22Rv1 (cell line): ENCODE results near the gene SYTL4.

Experiments
- ZFX ChIP-seq: fragments of 450-650 bp; IDR thresholded peaks from 2 replicates; pipeline ENCODE4 v1.6.1; 2017; ENCODE audit warnings: antibody characterized with exemption, borderline replicate concordance
- TF ChIP-seq, protein P1 (sequence below): fragments of 450-650 bp; IDR thresholded peaks from 2 replicates; pipeline ENCODE4 v1.5.1; 2017; ENCODE audit warnings: mild to moderate bottlenecking

DNA sequence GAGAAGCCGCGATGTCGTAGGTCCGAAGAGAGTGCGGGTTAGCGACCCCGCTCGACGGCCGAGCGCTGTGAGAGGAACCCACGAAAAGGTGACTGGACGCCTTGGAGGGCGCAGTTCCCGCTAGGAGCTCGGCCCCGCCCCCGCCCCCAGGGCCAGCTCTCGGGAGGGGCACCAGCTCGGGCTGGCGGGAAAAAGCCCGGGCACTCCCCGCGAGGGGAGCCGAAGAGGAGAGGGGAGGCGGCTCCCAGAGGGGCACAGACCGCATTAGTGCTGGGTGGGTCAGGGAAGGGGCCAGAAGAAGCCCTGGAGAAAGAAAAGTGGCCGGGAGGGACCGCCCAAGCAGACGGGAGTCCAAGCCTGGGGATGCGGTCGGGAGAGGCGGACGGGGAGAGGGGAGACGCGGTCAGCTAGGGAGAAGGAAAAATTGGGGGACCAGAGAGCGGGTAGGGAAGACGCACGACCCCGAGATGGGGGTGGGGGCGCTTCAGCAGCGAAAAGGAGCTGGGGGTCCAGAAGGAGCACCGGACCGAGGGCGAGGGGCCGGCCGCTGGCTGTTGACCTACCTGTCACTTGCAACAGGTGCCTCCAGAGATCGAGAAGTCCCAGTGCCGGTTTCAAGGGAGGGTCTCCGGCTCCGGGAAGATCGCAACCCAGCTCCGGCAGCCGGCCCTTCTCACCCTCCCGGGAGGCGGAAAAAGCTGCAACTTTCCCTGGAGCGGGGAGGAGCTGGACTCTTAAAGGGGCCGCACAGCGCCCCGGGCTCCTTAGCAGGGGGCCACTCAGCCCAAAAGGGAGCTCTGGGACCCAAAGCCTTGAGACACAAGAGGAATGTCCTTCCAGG lies at the start of gene SYTL4:
- TF ChIP-seq, protein P1, sequence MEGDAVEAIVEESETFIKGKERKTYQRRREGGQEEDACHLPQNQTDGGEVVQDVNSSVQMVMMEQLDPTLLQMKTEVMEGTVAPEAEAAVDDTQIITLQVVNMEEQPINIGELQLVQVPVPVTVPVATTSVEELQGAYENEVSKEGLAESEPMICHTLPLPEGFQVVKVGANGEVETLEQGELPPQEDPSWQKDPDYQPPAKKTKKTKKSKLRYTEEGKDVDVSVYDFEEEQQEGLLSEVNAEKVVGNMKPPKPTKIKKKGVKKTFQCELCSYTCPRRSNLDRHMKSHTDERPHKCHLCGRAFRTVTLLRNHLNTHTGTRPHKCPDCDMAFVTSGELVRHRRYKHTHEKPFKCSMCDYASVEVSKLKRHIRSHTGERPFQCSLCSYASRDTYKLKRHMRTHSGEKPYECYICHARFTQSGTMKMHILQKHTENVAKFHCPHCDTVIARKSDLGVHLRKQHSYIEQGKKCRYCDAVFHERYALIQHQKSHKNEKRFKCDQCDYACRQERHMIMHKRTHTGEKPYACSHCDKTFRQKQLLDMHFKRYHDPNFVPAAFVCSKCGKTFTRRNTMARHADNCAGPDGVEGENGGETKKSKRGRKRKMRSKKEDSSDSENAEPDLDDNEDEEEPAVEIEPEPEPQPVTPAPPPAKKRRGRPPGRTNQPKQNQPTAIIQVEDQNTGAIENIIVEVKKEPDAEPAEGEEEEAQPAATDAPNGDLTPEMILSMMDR = no peak
- no peak for TF ChIP-seq ZFX
